ENCODE results near the gene OR1F1. TPM values are rescaled to one million over a fixed set of nuclear protein-coding genes. Genes with fewer than 3 reads are reported as not detected.

OR1F1 gene
- total RNA-seq, 1 experiment from 2014 or later = not detected

GRCh38 chr16:3190949-3191353, 2.9 kb downstream of the OR1F1 start:
- no peak overlapping the region for H2BK20ac ChIP-seq (ENCODE audit: low read depth, low read length, poor library complexity, severe bottlenecking)
- peaks cover 30% of the 10 kb centered on the region for H3K23me2 ChIP-seq (ENCODE audit: insufficient read length, low read depth, low read length, poor library complexity, severe bottlenecking)
- H4K5ac ChIP-seq (ENCODE audit: insufficient read length, low read depth, low read length) = no peak overlapping the region
- Mint-ChIP-seq H3K36me3 (ENCODE audit: insufficient read depth in 1 of 3, low read depth in 3 of 3) (no peaks in the 10 kb centered on the region; a peak in 1 of 7 replicates), H3K4me3 (peak overlapping the region; percentile 93 to 98), H3K27ac (peak overlapping the region in 1 of 3 experiments; percentile 71; a peak in 3 of 7 replicates), H3K27me3 (ENCODE audit: low read depth) (peaks cover 61% of the 10 kb centered on the region), H3K4me1 (peaks cover 22 to 23% of the 10 kb centered on the region in 2 experiments), H3K9me3 (peaks cover 0 to 3% of the 10 kb centered on the region in 2 experiments; a peak in 3 of 5 replicates)
- no CpG with 5 or more reads among the region's 16 CpGs for WGBS (ENCODE audit: extremely low coverage, insufficient read length, low lambda C conversion rate)
- H4K91ac ChIP-seq (ENCODE audit: insufficient read length, low read depth, low read length) = no peak overlapping the region
- H3K4ac ChIP-seq (ENCODE audit: low read depth, low read length) = no peak overlapping the region
- no peak overlapping the region for H3K14ac ChIP-seq (ENCODE audit: insufficient read depth, low read length)
- no peaks in the 10 kb centered on the region for H3K4me1 ChIP-seq (ENCODE audit: insufficient read depth, low read length)
- H2BK120ac ChIP-seq (ENCODE audit: low read depth, low read length, poor library complexity, severe bottlenecking) = no peak overlapping the region
- no peak overlapping the region for H2AK5ac ChIP-seq (ENCODE audit: insufficient read length, low read length)
- H4K8ac ChIP-seq (replicated peaks; ENCODE audit: insufficient read length, low read depth, low read length) = no peak overlapping the region
- no peak overlapping the region for H3K18ac ChIP-seq (ENCODE audit: insufficient read length, low read depth, low read length)
- H3K79me2 ChIP-seq (ENCODE audit: insufficient read depth, low read length) = no peaks in the 10 kb centered on the region
- H3K27ac ChIP-seq (ENCODE audit: insufficient read length, low read depth, low read length) = no peak overlapping the region
- no peak overlapping the region for H2BK5ac ChIP-seq (ENCODE audit: insufficient read length, low read length)
- H3T11ph ChIP-seq (ENCODE audit: low read length) = no peak overlapping the region
- no peaks in the 10 kb centered on the region for H3K9me3 ChIP-seq (ENCODE audit: control insufficient read depth, low read depth, low read length)
- H2BK15ac ChIP-seq (ENCODE audit: low read depth, low read length) = no peak overlapping the region
- TF ChIP-seq, protein P1, sequence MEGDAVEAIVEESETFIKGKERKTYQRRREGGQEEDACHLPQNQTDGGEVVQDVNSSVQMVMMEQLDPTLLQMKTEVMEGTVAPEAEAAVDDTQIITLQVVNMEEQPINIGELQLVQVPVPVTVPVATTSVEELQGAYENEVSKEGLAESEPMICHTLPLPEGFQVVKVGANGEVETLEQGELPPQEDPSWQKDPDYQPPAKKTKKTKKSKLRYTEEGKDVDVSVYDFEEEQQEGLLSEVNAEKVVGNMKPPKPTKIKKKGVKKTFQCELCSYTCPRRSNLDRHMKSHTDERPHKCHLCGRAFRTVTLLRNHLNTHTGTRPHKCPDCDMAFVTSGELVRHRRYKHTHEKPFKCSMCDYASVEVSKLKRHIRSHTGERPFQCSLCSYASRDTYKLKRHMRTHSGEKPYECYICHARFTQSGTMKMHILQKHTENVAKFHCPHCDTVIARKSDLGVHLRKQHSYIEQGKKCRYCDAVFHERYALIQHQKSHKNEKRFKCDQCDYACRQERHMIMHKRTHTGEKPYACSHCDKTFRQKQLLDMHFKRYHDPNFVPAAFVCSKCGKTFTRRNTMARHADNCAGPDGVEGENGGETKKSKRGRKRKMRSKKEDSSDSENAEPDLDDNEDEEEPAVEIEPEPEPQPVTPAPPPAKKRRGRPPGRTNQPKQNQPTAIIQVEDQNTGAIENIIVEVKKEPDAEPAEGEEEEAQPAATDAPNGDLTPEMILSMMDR (conservative IDR thresholded peaks at IDR 0.05) = no peak
- no peak overlapping the region for H3K56ac ChIP-seq (ENCODE audit: insufficient read length, low read depth, low read length)
- no peak for DNase-seq
- H3K4me2 ChIP-seq (ENCODE audit: insufficient read depth, insufficient read length, low read length) = peak overlapping the region; percentile 92
- no peak overlapping the region for H3K23ac ChIP-seq (ENCODE audit: insufficient read length, low read depth, low read length)
- H4K20me1 ChIP-seq (ENCODE audit: control insufficient read depth, insufficient read depth, insufficient read length) = no peaks in the 10 kb centered on the region
- no peaks in the 10 kb centered on the region for H3K79me1 ChIP-seq (ENCODE audit: insufficient read depth, low read depth, low read length, poor library complexity, severe bottlenecking)
- H3K27me3 ChIP-seq (ENCODE audit: insufficient read depth, low read length) = peaks cover 2% of the 10 kb centered on the region; the same call in 1 of the 2 replicates
- H2AFZ ChIP-seq (ENCODE audit: low read length) = no peak overlapping the region
- no peak overlapping the region for H2BK12ac ChIP-seq (ENCODE audit: insufficient read length, low read depth, low read length)
- H3K9ac ChIP-seq (ENCODE audit: extremely low read depth, insufficient read length, low read length) = no peak overlapping the region
